H1 (cell line): ENCODE measurements around the gene CAMSAP1. TPM values are rescaled to one million over a fixed set of nuclear protein-coding genes. Genes with fewer than 3 reads are reported as not detected.

Source experiments
- CTCF ChIA-PET: fragments of 300-600 bp; sonication (Branson Sonifier 250); formaldehyde crosslinking; loops from one replicate; lab custom pipeline; 2021; ENCODE audit not compliant: partially characterized antibody; lab: Charles Lee
- POLR2A ChIA-PET: fragments of 300-600 bp; sonication (Branson Sonifier 250); formaldehyde crosslinking; loops from one replicate; lab custom pipeline; 2021; ENCODE audit warnings: inconsistent platforms; ENCODE audit not compliant: partially characterized antibody; lab: Charles Lee
- DNase-seq, 2 experiments: peaks; one replicate each; pipeline versions ENCODE4 v3.0.0 to v3.0.0-alpha.2; 2010 to 2022; ENCODE audit warnings: low spot score in 2 of 2, low read depth in 1 of 2, mixed read lengths in 1 of 2
- FAIRE-seq: peaks from 2 replicates; lab custom pipeline; 2011; peaks lifted over from hg19 to GRCh38; lab: Jason Lieb, UNC
- H2AFZ ChIP-seq: 2 replicates; pipeline ENCODE4 v1.8.1; 2012; ENCODE audit warnings: low read length, inconsistent platforms
- H2AK5ac ChIP-seq: 2 replicates; pipeline ENCODE4 v1.6.1; 2013; ENCODE audit warnings: low read depth, low read length
- H2BK120ac ChIP-seq: replicated peaks from 2 replicates; pipeline ENCODE3; 2013; ENCODE audit warnings: low read depth, low read length, inconsistent platforms
- H2BK12ac ChIP-seq: 2 replicates; pipeline ENCODE4 v1.6.1; 2013; ENCODE audit warnings: low read depth, low read length
- H2BK15ac ChIP-seq: 2 replicates; pipeline ENCODE4 v1.6.1; 2013; ENCODE audit warnings: low read length
- H2BK20ac ChIP-seq: 2 replicates; pipeline ENCODE4 v1.6.1; 2013; ENCODE audit warnings: low read length
- H2BK5ac ChIP-seq: 2 replicates; pipeline ENCODE4 v1.6.1; 2013; ENCODE audit warnings: low read depth, low read length
- H3K14ac ChIP-seq: 2 replicates; pipeline ENCODE4 v1.6.1; 2013; ENCODE audit warnings: inconsistent platforms; ENCODE audit not compliant: insufficient read length
- H3K18ac ChIP-seq: 2 replicates; pipeline ENCODE4 v1.6.1; 2013; ENCODE audit warnings: low read length; ENCODE audit errors: extremely low read depth
- H3K23ac ChIP-seq: 2 replicates; pipeline ENCODE4 v1.6.1; 2013; ENCODE audit warnings: inconsistent platforms; ENCODE audit not compliant: insufficient read length
- H3K23me2 ChIP-seq: 2 replicates; pipeline ENCODE4 v1.6.1; 2013; ENCODE audit warnings: low read depth, low read length
- H3K27ac ChIP-seq: 2 replicates; pipeline ENCODE4 v1.6.1; 2011; ENCODE audit warnings: low read depth, low read length, inconsistent platforms
- H3K27me3 ChIP-seq, 4 experiments: replicated peaks in 1 of 4; 1 replicate in 1 of 4; 2 replicates in 3 of 4; pipeline versions ENCODE4 v1.6.1 to v1.8.1; 2011 to 2013; ENCODE audit warnings: low read length in 3 of 4, mild to moderate bottlenecking in 3 of 4, inconsistent platforms in 2 of 4, mixed read lengths in 2 of 4, moderate library complexity in 1 of 4; ENCODE audit not compliant: control insufficient read depth in 3 of 4, insufficient read depth in 3 of 4; ENCODE audit errors: extremely low read depth in 1 of 4
- H3K36me3 ChIP-seq, 4 experiments: 2 replicates each; pipeline versions ENCODE4 v1.6.1 to v1.8.1; 2011 to 2013; ENCODE audit warnings: mild to moderate bottlenecking in 4 of 4, low read length in 3 of 4, moderate library complexity in 2 of 4, control low read depth in 1 of 4, inconsistent platforms in 1 of 4; ENCODE audit not compliant: insufficient read depth in 4 of 4, control insufficient read depth in 2 of 4
- H3K4ac ChIP-seq: replicated peaks from 2 replicates; pipeline ENCODE3; 2013; ENCODE audit warnings: low read length, low read depth, mixed read lengths, inconsistent platforms; ENCODE audit not compliant: insufficient read length
- H3K4me1 ChIP-seq, 4 experiments: replicated peaks in 1 of 4; 1 replicate in 1 of 4; 2 replicates in 3 of 4; pipeline versions ENCODE4 v1.6.1 to v1.8.1; 2011 to 2013; ENCODE audit warnings: low read length in 3 of 4, inconsistent platforms in 2 of 4, mixed read lengths in 1 of 4; ENCODE audit not compliant: insufficient read depth in 4 of 4, control insufficient read depth in 3 of 4
- H3K4me2 ChIP-seq, 2 experiments: 2 replicates each; pipeline versions ENCODE4 v1.6.1 to v1.8.1; 2011 to 2013; ENCODE audit warnings: low read depth in 2 of 2, low read length in 2 of 2, control low read depth in 1 of 2, inconsistent platforms in 1 of 2, mild to moderate bottlenecking in 1 of 2; ENCODE audit not compliant: insufficient read depth in 1 of 2
- H3K4me3 ChIP-seq, 4 experiments: fragments of 200-600, 300-600 bp in 1 of 4; sonication (generic), shearing (Covaris generic), sonication (Bioruptor Twin) in 1 of 4; 2 replicates each; pipeline versions ENCODE4 v1.5.1 to v1.8.1; 2011 to 2016; ENCODE audit warnings: low read length in 4 of 4, low read depth in 3 of 4, control low read depth in 2 of 4, inconsistent platforms in 2 of 4, mild to moderate bottlenecking in 2 of 4, mixed read lengths in 1 of 4, moderate library complexity in 1 of 4; ENCODE audit not compliant: insufficient read depth in 2 of 4; ENCODE audit errors: extremely low read depth in 1 of 4
- H3K56ac ChIP-seq: replicated peaks from 2 replicates; pipeline ENCODE3; 2013; ENCODE audit warnings: low read depth, mild to moderate bottlenecking, mixed read lengths, low read length, inconsistent platforms; ENCODE audit not compliant: insufficient read length
- H3K79me1 ChIP-seq: 2 replicates; pipeline ENCODE4 v1.6.1; 2013; ENCODE audit warnings: low read depth, low read length, control low read depth
- H3K79me2 ChIP-seq, 2 experiments: 2 replicates each; pipeline versions ENCODE4 v1.6.1 to v1.8.1; 2012 to 2013; ENCODE audit warnings: low read length in 2 of 2, mild to moderate bottlenecking in 2 of 2, inconsistent platforms in 1 of 2; ENCODE audit not compliant: insufficient read depth in 2 of 2, control insufficient read depth in 1 of 2
- H3K9ac ChIP-seq, 4 experiments: replicated peaks in 1 of 4; 1 replicate in 1 of 4; 2 replicates in 3 of 4; pipeline versions ENCODE4 v1.6.1 to v1.8.1; 2011 to 2013; ENCODE audit warnings: low read depth in 3 of 4, low read length in 3 of 4, control low read depth in 2 of 4, mild to moderate bottlenecking in 2 of 4, moderate library complexity in 2 of 4, inconsistent platforms in 1 of 4; ENCODE audit errors: extremely low read depth in 1 of 4
- H3K9me3 ChIP-seq, 2 experiments: 2 replicates each; pipeline versions ENCODE4 v1.6.1 to v1.8.1; 2012 to 2013; ENCODE audit warnings: mild to moderate bottlenecking in 2 of 2, moderate library complexity in 2 of 2, control low read depth in 1 of 2, inconsistent platforms in 1 of 2, low read depth in 1 of 2, low read length in 1 of 2, mixed read lengths in 1 of 2; ENCODE audit not compliant: insufficient read depth in 2 of 2
- H4K20me1 ChIP-seq, 2 experiments: replicated peaks in 1 of 2; 2 replicates each; pipeline versions ENCODE3 to v1.8.1; 2011 to 2013; ENCODE audit warnings: inconsistent platforms in 2 of 2, low read length in 2 of 2, mild to moderate bottlenecking in 1 of 2; ENCODE audit not compliant: insufficient read depth in 2 of 2, control insufficient read depth in 1 of 2
- H4K5ac ChIP-seq: 2 replicates; pipeline ENCODE4 v1.6.1; 2013; ENCODE audit warnings: low read length, low read depth, mixed read lengths, inconsistent platforms; ENCODE audit not compliant: insufficient read length
- H4K8ac ChIP-seq: 2 replicates; pipeline ENCODE4 v1.8.0; 2013; ENCODE audit warnings: mild to moderate bottlenecking, moderate library complexity, low read length, inconsistent platforms; ENCODE audit not compliant: insufficient read depth; ENCODE audit errors: extremely low read depth
- H4K91ac ChIP-seq: replicated peaks from 2 replicates; pipeline ENCODE3; 2013; ENCODE audit warnings: low read length, mixed read lengths, inconsistent platforms; ENCODE audit not compliant: insufficient read length
- CBX8 ChIP-seq: fragments of 300-800, 300-1000 bp; sonication (generic); IDR thresholded peaks from 2 replicates; pipeline ENCODE4 v1.7.1; 2016; ENCODE audit warnings: low read depth, low read length, borderline replicate concordance
- CTCF ChIP-seq, 3 experiments: IDR thresholded peaks; 1 replicate in 2 of 3; 2 replicates in 1 of 3; pipeline versions ENCODE4 v1.5.1 to v1.6.1; 2011; ENCODE audit warnings: low read length in 3 of 3, mild to moderate bottlenecking in 3 of 3, inconsistent platforms in 2 of 3, low read depth in 1 of 3, moderate library complexity in 1 of 3; ENCODE audit not compliant: insufficient read depth in 1 of 3; ENCODE audit errors: control extremely low read depth in 1 of 3
- EP300 ChIP-seq, 2 experiments: IDR thresholded peaks; 1 replicate in 1 of 2; 2 replicates in 1 of 2; pipeline ENCODE4 v1.6.1; 2011 to 2012; ENCODE audit warnings: low read depth in 2 of 2, low read length in 2 of 2, mild to moderate bottlenecking in 2 of 2, borderline replicate concordance in 1 of 2, inconsistent platforms in 1 of 2, moderate library complexity in 1 of 2
- KDM5A ChIP-seq: fragments of 200-600 bp; IDR thresholded peaks from 2 replicates; pipeline ENCODE4 v1.7.1; 2012; ENCODE audit warnings: mild to moderate bottlenecking, low read length, inconsistent platforms, mixed read lengths
- MAX ChIP-seq: IDR thresholded peaks from 2 replicates; pipeline ENCODE4 v1.6.1; 2012; ENCODE audit warnings: inconsistent platforms
- PHF8 ChIP-seq: fragments of 200-600 bp; sonication (generic); conservative IDR thresholded peaks from 2 replicates; pipeline ENCODE4 v1.7.1; 2012; ENCODE audit warnings: low read depth, mild to moderate bottlenecking, inconsistent platforms, low read length, moderate library complexity
- RNF2 ChIP-seq: fragments of 200-900, 300-1000 bp; sonication (generic); IDR thresholded peaks from 2 replicates; pipeline ENCODE4 v1.7.1; 2016; ENCODE audit warnings: borderline replicate concordance, low read depth, mild to moderate bottlenecking, antibody characterized with exemption, low read length; ENCODE audit not compliant: poor library complexity, severe bottlenecking; ENCODE audit errors: missing control alignments
- SIN3A ChIP-seq, 2 experiments: IDR thresholded peaks in 1 of 2; conservative IDR thresholded peaks in 1 of 2; 2 replicates each; pipeline ENCODE4 v1.6.1; 2011 to 2012; ENCODE audit warnings: low read length in 2 of 2, improper control_type of control experiment in 1 of 2, low read depth in 1 of 2, mild to moderate bottlenecking in 1 of 2
- SUZ12 ChIP-seq: fragments of 200-600 bp; sonication (generic); IDR thresholded peaks from 2 replicates; pipeline ENCODE4 v1.6.1; 2012; ENCODE audit warnings: mild to moderate bottlenecking, inconsistent platforms, low read length, moderate library complexity, mixed read lengths
- WGBS, 2 experiments: shearing (Covaris generic) in 1 of 2; methylation state at CpG; one replicate each; pipeline versions ENCODE4 v1.1.6 to v1.1.7; 2013 to 2015; ENCODE audit warnings: low lambda C conversion rate in 2 of 2, mixed read lengths in 2 of 2, inconsistent platforms in 1 of 2, low coverage in 1 of 2, missing lambda C conversion rate in 1 of 2; ENCODE audit not compliant: insufficient replicate concordance in 2 of 2, insufficient coverage in 1 of 2, insufficient read length in 1 of 2; ENCODE audit errors: extremely low coverage in 1 of 2, missing lambda C conversion rate in 1 of 2; 5-methylcytosine and 5-hydroxymethylcytosine counted together
- polyA plus RNA-seq, 7 experiments: library from polyadenylated mRNA; depleted of rRNA in 3 of 7; stranded (reverse) in 5 of 7; unstranded in 2 of 7; fragments of >200 nt in 5 of 7; fragments of 200-250 nt in 2 of 7; gene quantifications; 1 replicate in 5 of 7; 2 replicates in 1 of 7; 4 replicates in 1 of 7; pipeline versions ENCODE4 v1.2.1 to v1.2.3, GENCODE V29; 2011 to 2013; ENCODE audit warnings: missing spikeins in 2 of 7, mixed read lengths in 2 of 7
- total RNA-seq: library from RNA; stranded (reverse); fragmentation: NEBNext Ultra II Directional; extraction: Animal tissue kit (Norgen Biotek cat#: 25700); gene quantifications from 2 replicates; pipeline ENCODE4 v1.2.1, GENCODE V29; 2021

CAMSAP1 gene
- total and polyA plus RNA-seq, 2 of the 8 experiments (the other 6 are each of a cell fraction or from before 2014, with no cell fraction given): 13.4 to 44.0 TPM

GRCh38 chr9:135901826-135902225 is 5.5 kb downstream of the CAMSAP1 start:
- ChIA-PET POLR2A (interaction anchor here (0.8 kb wide), 1 partner anchor 65 kb away, joined by 3 read pairs; no protein-coding TSS in a partner anchor), CTCF (no interaction called here)
- H3K4me2 ChIP-seq: no peak overlapping the region; a peak in 1 of 4 replicates
- no peak overlapping the region for H2BK20ac ChIP-seq
- H3K56ac ChIP-seq: no peak overlapping the region
- H3K18ac ChIP-seq: no peak overlapping the region
- no peak overlapping the region for H2AK5ac ChIP-seq
- H3K23ac ChIP-seq: no peak overlapping the region
- H3K27me3 ChIP-seq: no peaks in the 10 kb centered on the region
- H4K8ac ChIP-seq: no peak overlapping the region
- DNase-seq: no peak
- H2BK15ac ChIP-seq: no peak overlapping the region
- H3K4me1 ChIP-seq: peaks cover 9 to 13% (median 9%) of the 10 kb centered on the region in 4 experiments; a peak in 6 of 7 replicates
- H4K91ac ChIP-seq: no peak overlapping the region
- H2BK120ac ChIP-seq: no peak overlapping the region
- no peak overlapping the region for H3K4me3 ChIP-seq
- WGBS, 2 experiments: 79% methylated on average over 2 of the region's 2 CpGs; no CpG with 5 or more reads in 1 of the 2 experiments
- no peak for FAIRE-seq
- H3K14ac ChIP-seq: no peak overlapping the region
- H3K79me2 ChIP-seq: peaks cover 76 to 99% of the 10 kb centered on the region in 2 experiments
- no peak overlapping the region for H4K5ac ChIP-seq
- H3K27ac ChIP-seq: no peak overlapping the region
- H4K20me1 ChIP-seq: peaks cover 21 to 33% of the 10 kb centered on the region in 2 experiments
- no peak overlapping the region for H2BK5ac ChIP-seq
- H3K9ac ChIP-seq: no peak overlapping the region
- peaks cover 3% of the 10 kb centered on the region; the same call in 1 of the 2 replicates for H3K23me2 ChIP-seq
- H3K36me3 ChIP-seq: peaks cover 0 to 5% (median 0%) of the 10 kb centered on the region in 4 experiments; a peak in 2 of 8 replicates
- H3K4ac ChIP-seq: no peak overlapping the region
- no peak overlapping the region for H2BK12ac ChIP-seq
- peaks cover 13% of the 10 kb centered on the region for H3K79me1 ChIP-seq
- H2AFZ ChIP-seq: no peak overlapping the region
- H3K9me3 ChIP-seq: no peaks in the 10 kb centered on the region
- TF ChIP-seq KDM5A (no peak), MAX (no peak), EP300 (IDR thresholded peaks at IDR 0.05; ENCODE audit: borderline replicate concordance in 1 of 2, low read depth in 2 of 2, low read length in 2 of 2) (no peak), SIN3A (conservative IDR thresholded peaks at IDR 0.05 in 1 of 2, IDR thresholded peaks at IDR 0.05 in 1 of 2; ENCODE audit: low read depth in 1 of 2, low read length in 2 of 2) (no peak), SUZ12 (no peak), CBX8 (no peak), CTCF (IDR thresholded peaks at IDR 0.05; ENCODE audit: control extremely low read depth in 1 of 3, insufficient read depth in 1 of 3, low read depth in 1 of 3, low read length in 3 of 3) (no peak), RNF2 (no peak), PHF8 (no peak)
